Endothelial cell of umbilical vein (primary cell): ENCODE data around the gene ECHDC1. TPM values are rescaled to one million over a fixed set of nuclear protein-coding genes. Genes with fewer than 3 reads are reported as not detected.

ENCODE experiments used
- BruUV-seq: library from RNA; stranded (reverse); fragments of 400-500 nt; replicated peaks from 2 replicates; lab custom pipeline; 2021; lab: Mats Ljungman, UMichigan
- CTCF ChIA-PET: fragments of 300-600, 350-600 bp; sonication (Branson Sonifier 250); formaldehyde crosslinking; loops from one replicate; lab custom pipeline; 2021; ENCODE audit warnings: antibody characterized with exemption, inconsistent platforms; lab: Charles Lee
- POLR2A ChIA-PET: fragments of 300-600, 350-600 bp; sonication (Branson Sonifier 250); formaldehyde crosslinking; loops from one replicate; lab custom pipeline; 2021; ENCODE audit warnings: antibody characterized with exemption, inconsistent platforms; lab: Charles Lee
- DNase-seq: peaks from one replicate; pipeline ENCODE4 v3.0.0-alpha.2; 2011; ENCODE audit warnings: low read depth, low spot score
- FAIRE-seq: peaks from 2 replicates; lab custom pipeline; 2011; peaks lifted over from hg19 to GRCh38; lab: Jason Lieb, UNC
- H2AFZ ChIP-seq: 2 replicates; pipeline ENCODE4 v1.6.0; 2012; ENCODE audit warnings: low read depth, low read length, control low read depth, inconsistent platforms
- H3K27ac ChIP-seq: 2 replicates; pipeline ENCODE4 v1.5.1; 2011; ENCODE audit warnings: low read depth, mild to moderate bottlenecking, control low read depth, low read length, moderate library complexity; ENCODE audit not compliant: insufficient read depth
- H3K27me3 ChIP-seq, 2 experiments: 2 replicates each; pipeline versions ENCODE4 v1.6.0 to v1.6.1; 2011; ENCODE audit warnings: low read length in 2 of 2, mixed read lengths in 1 of 2; ENCODE audit not compliant: control insufficient read depth in 2 of 2, insufficient read depth in 2 of 2
- H3K36me3 ChIP-seq, 2 experiments: 2 replicates in 1 of 2; 3 replicates in 1 of 2; pipeline ENCODE4 v1.5.1; 2011; ENCODE audit warnings: low read length in 2 of 2, mild to moderate bottlenecking in 1 of 2, moderate library complexity in 1 of 2; ENCODE audit not compliant: control insufficient read depth in 2 of 2, insufficient read depth in 2 of 2; ENCODE audit errors: extremely low read depth in 1 of 2
- H3K4me1 ChIP-seq: 3 replicates; pipeline ENCODE4 v1.5.1; 2011; ENCODE audit warnings: mild to moderate bottlenecking, low read length; ENCODE audit not compliant: control insufficient read depth, insufficient read depth; ENCODE audit errors: extremely low read depth
- H3K4me2 ChIP-seq: 2 replicates; pipeline ENCODE4 v1.6.1; 2011; ENCODE audit warnings: low read length, control low read depth, mixed read lengths; ENCODE audit not compliant: insufficient read depth
- H3K4me3 ChIP-seq, 3 experiments: fragments of 200-600 bp in 1 of 3; sonication (generic), shearing (Covaris generic) in 1 of 3; replicated peaks in 1 of 3; 2 replicates each; pipeline ENCODE4 v1.5.1; 2011 to 2016; ENCODE audit warnings: control low read depth in 3 of 3, low read length in 3 of 3, mild to moderate bottlenecking in 2 of 3, inconsistent platforms in 1 of 3, low read depth in 1 of 3, moderate library complexity in 1 of 3; ENCODE audit not compliant: insufficient read depth in 1 of 3
- H3K79me2 ChIP-seq: 2 replicates; pipeline ENCODE4 v1.6.0; 2012; ENCODE audit warnings: low read length, inconsistent platforms; ENCODE audit not compliant: control insufficient read depth, insufficient read depth
- H3K9ac ChIP-seq: replicated peaks from 2 replicates; pipeline ENCODE3; 2011; ENCODE audit warnings: low read length, control low read depth; ENCODE audit not compliant: insufficient read depth; ENCODE audit errors: extremely low read depth
- H3K9me1 ChIP-seq: replicated peaks from 3 replicates; pipeline ENCODE4 v1.6.0; 2011; ENCODE audit warnings: mild to moderate bottlenecking, low read length; ENCODE audit not compliant: control insufficient read depth, insufficient read depth; ENCODE audit errors: extremely low read depth
- H3K9me3 ChIP-seq: replicated peaks from 2 replicates; pipeline ENCODE4 v1.5.1; 2012; ENCODE audit warnings: low read length, inconsistent platforms; ENCODE audit not compliant: control insufficient read depth, insufficient read depth
- H4K20me1 ChIP-seq: replicated peaks from 2 replicates; pipeline ENCODE3; 2011; ENCODE audit warnings: mild to moderate bottlenecking, low read length; ENCODE audit not compliant: control insufficient read depth, insufficient read depth; ENCODE audit errors: extremely low read depth
- CTCF ChIP-seq, 2 donors: IDR thresholded peaks; 1 replicate in 1 of 2; 2 replicates in 1 of 2; pipeline ENCODE4 v1.5.1; 2011; ENCODE audit warnings: low read length in 2 of 2, mild to moderate bottlenecking in 2 of 2, moderate library complexity in 2 of 2, control low read depth in 1 of 2, inconsistent platforms in 1 of 2, low read depth in 1 of 2; ENCODE audit not compliant: insufficient read depth in 1 of 2; ENCODE audit errors: extremely low read depth in 1 of 2
- EZH2 ChIP-seq: IDR thresholded peaks from 2 replicates; pipeline ENCODE4 v1.6.1; 2012; ENCODE audit warnings: borderline replicate concordance, low read depth, mild to moderate bottlenecking, moderate library complexity, low read length, inconsistent platforms; ENCODE audit not compliant: severe bottlenecking
- FOS ChIP-seq: IDR thresholded peaks from 2 replicates; pipeline ENCODE4 v1.6.1; 2011; ENCODE audit warnings: mild to moderate bottlenecking, low read length, moderate library complexity, borderline replicate concordance; ENCODE audit not compliant: insufficient read depth
- GATA2 ChIP-seq: IDR thresholded peaks from 2 replicates; pipeline ENCODE4 v1.7.0; 2011; ENCODE audit warnings: low read depth, mild to moderate bottlenecking, moderate library complexity, mixed read lengths, low read length; ENCODE audit not compliant: insufficient read length, insufficient read depth
- JUN ChIP-seq: IDR thresholded peaks from 2 replicates; pipeline ENCODE4 v1.6.1; 2011; ENCODE audit warnings: borderline replicate concordance, low read depth; ENCODE audit not compliant: insufficient read length, insufficient read depth
- MAX ChIP-seq: IDR thresholded peaks from 2 replicates; pipeline ENCODE4 v1.6.1; 2011; ENCODE audit not compliant: insufficient read depth, insufficient read length
- MYC ChIP-seq: IDR thresholded peaks from one replicate; pipeline ENCODE4 v1.6.1; 2011; ENCODE audit warnings: mild to moderate bottlenecking, low read depth, low read length
- POLR2A ChIP-seq: IDR thresholded peaks from 2 replicates; pipeline ENCODE4 v1.6.1; 2012; ENCODE audit warnings: low read depth, mild to moderate bottlenecking, control low read depth, low read length
- POLR2AphosphoS5 ChIP-seq: IDR thresholded peaks from 2 replicates; pipeline ENCODE4 v1.6.1; 2012; ENCODE audit warnings: low read depth, mild to moderate bottlenecking, control low read depth, low read length, moderate library complexity; ENCODE audit not compliant: insufficient read depth
- dilution Hi-C: fragments of 300-500 bp; cut with MboI; formaldehyde crosslinking; loops from one replicate; pipeline ENCODE4 v1.15.0; 2019; ENCODE audit warnings: low sequenced_read_pairs; ENCODE audit not compliant: extremely low pct_ligation_motif_present
- intact Hi-C: fragments of 100-400 bp; cut with micrococcal nuclease; formaldehyde crosslinking; loops from one replicate; pipeline ENCODE4 v1.10.0; 2022
- polyA plus RNA-seq, 4 experiments: library from polyadenylated mRNA; depleted of rRNA in 3 of 4; stranded (reverse) in 3 of 4; unstranded in 1 of 4; fragments of >200 nt; gene quantifications; 2 replicates each; pipeline versions ENCODE4 v1.2.1 to v1.2.3, GENCODE V29; 2011 to 2012; ENCODE audit warnings: missing spikeins in 1 of 4
- total RNA-seq: library from RNA; stranded (reverse); gene quantifications from 2 replicates; pipeline ENCODE4 v1.2.3, GENCODE V29; 2021

Gene ECHDC1
- total and polyA plus RNA-seq, 2 donors (not counting 3 experiments of a cell fraction or from before 2014, with no cell fraction given), result 8.1 to 36.8 TPM

GRCh38 chr6:127305741-127306140 lies 37.7 kb downstream of the ECHDC1 start:
- H3K4me2 ChIP-seq, result no peak overlapping the region
- TF ChIP-seq FOS, result no peak
- TF ChIP-seq MAX, result no peak
- no peak for TF ChIP-seq GATA2
- no peak for TF ChIP-seq MYC
- TF ChIP-seq POLR2A, result no peak
- TF ChIP-seq EZH2, result no peak
- TF ChIP-seq CTCF (IDR thresholded peaks at IDR 0.05; ENCODE audit: extremely low read depth in 1 of 2, insufficient read depth in 1 of 2, low read depth in 1 of 2, low read length in 2 of 2), result no peak
- TF ChIP-seq POLR2AphosphoS5, result no peak
- no peak for TF ChIP-seq JUN
- DNase-seq (no peak), FAIRE-seq (no peak)
- H2AFZ ChIP-seq, result no peak overlapping the region
- H4K20me1 ChIP-seq, result peaks cover 4% of the 10 kb centered on the region
- H3K9ac ChIP-seq, result no peak overlapping the region
- H3K79me2 ChIP-seq, result peaks cover 7% of the 10 kb centered on the region
- no peak overlapping the region for H3K4me3 ChIP-seq
- BruUV-seq, result no TSS peak
- ChIA-PET POLR2A (no interaction called here), CTCF (interaction anchor here (1.3 to 2.2 kb wide), 3 partner anchors 17 to 158 kb away, joined by 3 to 7 read pairs (median 6); no protein-coding TSS in a partner anchor)
- H3K36me3 ChIP-seq, result no peaks in the 10 kb centered on the region
- H3K9me1 ChIP-seq, result no peaks in the 10 kb centered on the region
- intact Hi-C loops (no loop called here), dilution Hi-C loops (no loop called here)
- peaks cover 19% of the 10 kb centered on the region for H3K4me1 ChIP-seq
- no peak overlapping the region for H3K27ac ChIP-seq
- H3K27me3 ChIP-seq, result no peaks in the 10 kb centered on the region
- no peaks in the 10 kb centered on the region for H3K9me3 ChIP-seq
